GM12874 (cell line): ENCODE results near the gene MOCOS.

Experiments
- TF ChIP-seq, protein P1 (sequence below): IDR thresholded peaks from 2 replicates; pipeline ENCODE4 v1.5.1; 2011; ENCODE audit warnings: low read depth, mild to moderate bottlenecking, control low read depth, low read length, moderate library complexity; ENCODE audit not compliant: insufficient read depth

MOCOS gene

DNA sequence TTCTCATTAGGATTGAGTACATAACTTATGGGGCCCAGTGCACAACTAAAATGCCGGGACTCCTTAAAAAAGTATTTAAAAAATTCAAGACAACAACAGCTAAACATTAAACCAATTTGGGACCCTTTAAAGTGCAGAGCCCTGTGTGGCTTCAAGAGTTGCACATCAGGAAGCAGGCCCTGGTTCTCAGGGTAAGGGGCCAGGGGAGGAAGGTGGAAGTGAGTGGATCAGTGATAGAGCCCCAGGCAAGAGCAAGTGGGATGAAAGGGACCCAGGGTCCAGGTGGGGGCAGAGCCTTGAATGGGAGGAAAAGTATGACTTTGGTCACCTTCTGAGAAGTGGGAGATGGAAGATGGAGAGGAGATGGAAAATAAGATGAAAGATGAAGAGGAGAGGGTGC is 107.9 kb downstream of the MOCOS start:
- TF ChIP-seq, protein P1, sequence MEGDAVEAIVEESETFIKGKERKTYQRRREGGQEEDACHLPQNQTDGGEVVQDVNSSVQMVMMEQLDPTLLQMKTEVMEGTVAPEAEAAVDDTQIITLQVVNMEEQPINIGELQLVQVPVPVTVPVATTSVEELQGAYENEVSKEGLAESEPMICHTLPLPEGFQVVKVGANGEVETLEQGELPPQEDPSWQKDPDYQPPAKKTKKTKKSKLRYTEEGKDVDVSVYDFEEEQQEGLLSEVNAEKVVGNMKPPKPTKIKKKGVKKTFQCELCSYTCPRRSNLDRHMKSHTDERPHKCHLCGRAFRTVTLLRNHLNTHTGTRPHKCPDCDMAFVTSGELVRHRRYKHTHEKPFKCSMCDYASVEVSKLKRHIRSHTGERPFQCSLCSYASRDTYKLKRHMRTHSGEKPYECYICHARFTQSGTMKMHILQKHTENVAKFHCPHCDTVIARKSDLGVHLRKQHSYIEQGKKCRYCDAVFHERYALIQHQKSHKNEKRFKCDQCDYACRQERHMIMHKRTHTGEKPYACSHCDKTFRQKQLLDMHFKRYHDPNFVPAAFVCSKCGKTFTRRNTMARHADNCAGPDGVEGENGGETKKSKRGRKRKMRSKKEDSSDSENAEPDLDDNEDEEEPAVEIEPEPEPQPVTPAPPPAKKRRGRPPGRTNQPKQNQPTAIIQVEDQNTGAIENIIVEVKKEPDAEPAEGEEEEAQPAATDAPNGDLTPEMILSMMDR = no peak

DNA sequence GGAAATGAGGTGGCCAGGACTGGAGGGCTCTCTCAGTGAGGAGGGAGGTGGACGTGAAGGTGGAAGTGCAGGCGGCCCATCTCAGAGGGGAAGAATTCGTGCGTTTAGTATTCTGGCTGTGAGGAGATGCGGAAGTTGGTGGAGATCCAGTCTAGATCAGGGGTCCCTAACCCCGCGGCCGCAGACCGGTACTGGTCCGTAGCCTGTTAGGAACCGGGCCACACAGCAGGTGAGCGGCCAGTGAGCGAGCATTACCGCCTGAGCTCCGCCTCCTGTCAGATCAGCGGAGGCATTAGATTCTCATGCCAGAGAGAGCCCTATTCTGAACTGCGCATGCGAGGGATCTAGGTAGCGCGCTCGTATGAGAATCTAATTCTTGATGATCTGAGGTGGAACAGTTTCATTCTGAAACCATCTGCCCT is 108.6 kb downstream of the MOCOS start:
- TF ChIP-seq, protein P1 = no peak

DNA sequence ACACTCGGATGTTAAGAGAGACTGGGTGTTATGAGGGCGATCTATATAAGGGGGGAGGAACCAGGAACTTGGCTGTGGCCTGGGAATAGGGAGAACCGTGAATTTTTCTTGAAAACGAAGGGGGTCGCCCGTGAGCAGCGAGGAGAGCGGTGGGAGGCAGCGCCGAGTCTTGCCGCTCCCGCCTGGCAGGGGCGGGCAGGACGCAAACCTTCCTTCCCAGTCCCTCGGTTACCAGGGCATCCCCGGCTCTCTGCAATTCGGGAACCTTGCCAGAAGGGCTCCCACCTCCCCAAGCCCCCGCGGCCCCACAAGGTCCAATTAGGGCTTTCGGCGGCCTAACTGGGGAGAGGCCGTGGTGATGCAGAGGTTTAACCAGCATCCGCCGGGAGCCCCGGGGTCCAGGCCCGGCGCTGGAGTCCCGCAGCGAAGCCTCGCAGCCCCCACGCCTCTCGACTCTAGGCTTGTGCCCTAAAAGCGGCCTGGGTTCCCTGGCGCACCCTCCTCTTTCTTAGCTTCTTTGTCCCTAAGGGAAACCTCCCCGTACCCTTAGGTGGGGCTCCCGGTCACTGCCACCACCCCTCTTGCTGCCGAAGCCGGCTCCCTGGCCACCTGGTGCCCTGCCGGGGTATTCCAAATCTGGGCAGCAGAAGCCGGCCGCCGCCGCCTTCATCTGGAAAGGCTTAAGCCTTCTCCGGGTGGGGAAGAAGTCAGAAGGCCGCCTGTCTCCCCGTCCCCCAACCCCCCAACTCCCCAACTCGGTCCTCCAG is 109.5 kb downstream of the MOCOS start:
- TF ChIP-seq, protein P1 = peak; percentile 65

DNA sequence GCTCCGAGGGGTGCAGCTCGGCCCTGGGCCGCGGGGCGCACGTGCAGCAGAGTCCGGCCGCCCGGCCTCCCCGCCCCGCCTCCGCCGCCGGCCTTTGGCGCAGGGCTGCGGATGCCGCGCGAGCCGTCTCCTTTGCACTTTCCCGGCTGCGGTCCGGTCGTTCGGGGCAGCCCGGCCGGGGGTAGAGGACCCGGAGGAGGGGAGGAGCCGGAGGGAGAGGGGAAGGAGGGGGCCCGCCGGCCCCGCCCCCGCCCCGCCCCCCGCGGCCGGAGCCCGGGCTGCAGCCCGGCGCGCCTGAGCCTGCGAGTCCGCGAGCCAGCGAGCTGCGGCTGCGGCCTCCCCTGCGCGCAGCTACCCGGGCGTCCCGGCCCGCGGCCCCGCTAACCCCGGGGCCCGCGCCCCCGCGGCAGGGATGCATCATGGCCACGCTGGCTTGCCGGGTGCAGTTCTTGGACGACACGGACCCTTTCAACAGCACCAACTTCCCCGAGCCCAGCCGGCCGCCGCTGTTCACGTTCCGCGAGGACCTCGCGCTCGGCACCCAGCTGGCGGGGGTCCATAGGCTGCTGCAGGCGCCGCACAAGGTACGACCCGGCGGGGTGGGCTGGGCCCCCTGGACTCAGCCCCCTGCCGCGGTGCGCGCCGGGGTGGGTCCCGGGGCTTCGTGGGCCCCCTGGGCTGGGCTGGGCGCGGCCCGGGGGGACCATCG is 110.3 kb downstream of the MOCOS start, which contains the start of gene FHOD3:
Gene FHOD3 (plus strand): TSS at position 297 of the 709 bp plus-strand sequence. CDS start 123 bp downstream, at position 420.
- TF ChIP-seq, protein P1 = no peak

DNA sequence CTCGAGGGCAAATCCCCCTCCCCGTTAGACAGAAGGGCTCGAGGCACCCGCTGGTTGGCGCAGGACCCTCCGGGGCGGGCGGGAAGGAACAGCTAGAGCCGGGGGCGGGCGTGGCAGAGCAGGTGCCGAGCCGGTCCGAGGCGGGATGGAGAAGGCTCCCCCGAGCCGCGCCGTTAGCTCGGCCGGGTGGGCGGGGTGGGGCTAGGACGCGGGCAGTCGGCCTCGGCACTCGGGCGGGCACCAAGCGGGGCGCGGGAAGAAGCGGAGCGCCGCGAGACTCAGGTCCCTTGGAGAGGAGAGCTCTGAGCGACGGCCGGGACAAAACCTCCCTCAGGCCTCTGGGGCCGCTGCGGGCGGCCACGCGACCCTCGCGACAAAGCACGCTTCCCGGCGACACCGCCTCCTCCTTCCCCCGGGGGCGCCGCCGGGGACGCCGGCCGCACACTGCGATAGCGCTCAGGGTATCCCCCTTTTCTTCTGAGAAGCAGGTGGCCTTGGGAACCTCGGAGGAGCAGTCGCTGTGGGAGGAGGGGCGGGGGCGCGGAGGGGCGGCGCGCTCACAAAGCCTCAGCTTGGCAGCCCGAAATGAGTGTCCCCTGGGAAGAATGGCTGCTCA is 110.9 kb downstream of the MOCOS start:
- TF ChIP-seq, protein P1 = no peak

DNA sequence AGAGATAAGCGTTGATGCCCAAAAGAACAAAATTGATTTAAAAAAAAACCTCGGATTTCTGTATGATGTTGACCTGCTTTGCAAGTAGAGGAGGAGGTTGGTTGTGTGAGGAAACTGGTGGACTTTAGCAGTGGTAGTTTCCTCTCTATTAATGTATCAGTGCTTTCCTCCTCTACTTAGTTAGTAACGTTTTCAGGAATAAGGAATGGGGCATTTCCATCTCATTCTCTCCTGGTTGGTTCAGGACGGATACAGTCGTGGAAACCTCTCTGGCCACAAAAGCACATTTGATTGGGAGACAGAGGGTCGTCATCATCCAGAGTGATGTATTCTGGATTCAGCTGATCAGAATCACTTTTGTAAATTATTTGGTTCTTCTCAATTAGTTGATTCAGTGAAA is 111.7 kb downstream of the MOCOS start:
- TF ChIP-seq, protein P1 = no peak

DNA sequence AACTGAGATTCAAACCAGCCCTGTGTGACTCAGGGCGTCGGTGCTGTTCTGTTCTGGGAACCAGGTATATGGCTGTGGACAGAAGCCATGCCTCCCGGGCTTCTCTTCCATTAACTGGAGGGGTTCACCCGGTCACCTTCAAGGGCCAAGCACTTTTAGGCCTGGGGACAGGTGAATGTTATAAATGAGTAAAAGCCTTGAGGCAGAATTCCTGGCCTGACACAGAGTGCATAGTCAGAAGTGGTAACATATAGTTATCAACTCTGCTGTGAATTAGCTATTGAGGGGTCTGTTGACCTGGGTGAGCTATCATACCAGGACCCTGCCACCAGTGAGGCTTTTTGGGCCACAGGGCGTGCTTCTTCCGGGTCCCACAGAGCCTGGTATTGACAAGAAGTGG is 112.9 kb downstream of the MOCOS start:
- TF ChIP-seq, protein P1 = no peak
